Measurements from ENCODE around the gene TRIM65. TPM values are rescaled to one million over a fixed set of nuclear protein-coding genes. Genes with fewer than 3 reads are reported as not detected.

The TRIM65 gene
- total and polyA plus RNA-seq, 10 of the 15 experiments (the other 5 are each of a cell fraction or from before 2014, with no cell fraction given) = 1.4 to 26.0 (median 10.8) TPM

DNA sequence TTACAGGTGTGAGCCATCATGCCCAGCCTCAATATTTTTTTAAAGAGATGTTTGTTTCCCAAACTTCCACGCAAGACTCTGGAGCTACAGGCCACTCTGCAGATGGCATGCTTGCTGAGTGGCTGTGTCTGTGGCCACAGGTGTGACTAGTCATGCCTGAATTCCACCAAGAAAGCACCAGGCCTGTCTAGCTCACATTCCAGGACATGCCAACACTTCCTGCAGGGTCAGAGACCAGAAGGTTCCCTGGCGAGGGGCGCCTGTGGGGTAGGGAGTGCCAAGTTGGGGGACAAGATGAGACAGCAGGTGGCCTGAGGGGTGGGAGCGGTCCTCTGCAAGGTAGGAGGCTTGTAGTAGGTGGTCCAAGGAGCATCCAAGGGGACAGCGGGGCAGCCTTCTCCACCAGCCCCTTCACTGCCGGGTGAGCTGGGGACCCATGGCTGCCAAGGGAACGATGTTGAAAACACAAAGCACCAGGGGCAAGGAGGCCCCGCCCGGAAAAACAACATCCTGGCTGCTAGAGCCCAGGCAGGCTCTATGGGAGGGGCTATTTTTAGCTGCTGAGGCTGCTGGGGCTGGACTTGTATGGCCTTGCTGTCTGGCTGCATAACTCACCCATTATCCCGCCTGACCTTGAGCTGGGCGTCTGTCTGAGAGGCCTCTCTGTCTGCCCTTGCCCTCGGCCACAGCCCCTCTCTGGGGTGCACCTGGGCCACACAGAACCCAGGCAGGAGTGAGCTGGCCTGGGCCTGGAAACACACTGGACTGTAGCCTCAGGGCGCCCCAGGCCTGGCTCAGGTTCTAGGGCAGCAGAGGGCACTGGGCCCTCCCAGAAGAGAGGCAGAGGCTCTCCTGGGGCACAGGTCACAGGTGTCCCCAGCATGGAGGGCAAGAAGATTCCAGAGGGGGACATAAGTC is 24.1 kb downstream of the TRIM65 start:
- ATAC-seq = no peak
- SMC1A ChIA-PET (ENCODE audit: uncharacterized antibody, unreplicated experiment) = interaction anchor here (1.1 to 1.8 kb wide), 2 partner anchors 12 to 14 kb away, joined by 4 to 5 read pairs; no protein-coding TSS in a partner anchor
- H3K36me3 ChIP-seq (ENCODE audit: control insufficient read depth in 2 of 2, insufficient read depth in 2 of 2, low read length in 1 of 2) = no peaks in the 10 kb centered on the region
- H3K4me3 ChIP-seq = no peak overlapping the region
- H3K27ac ChIP-seq (ENCODE audit: control insufficient read depth, insufficient read depth) = no peak overlapping the region
- FAIRE-seq = no peak
- H3K27me3 ChIP-seq (replicated peaks in 1 of 2; ENCODE audit: control insufficient read depth in 2 of 2, insufficient read depth in 2 of 2, low read length in 1 of 2) = no peaks in the 10 kb centered on the region
- POLR2A ChIA-PET = no interaction called here
- TF ChIP-seq EP300 (IDR thresholded peaks at IDR 0.05; ENCODE audit: borderline replicate concordance in 1 of 2, control insufficient read depth in 1 of 2, low read depth in 2 of 2, low read length in 2 of 2) (no peak), RELA (IDR thresholded peaks at IDR 0.05; ENCODE audit: borderline replicate concordance, partially characterized antibody) (no peak), MTA3 (IDR thresholded peaks at IDR 0.05; ENCODE audit: borderline replicate concordance, low read length) (no peak), BMI1 (IDR thresholded peaks at IDR 0.05; ENCODE audit: borderline replicate concordance) (no peak), NR2C2 (IDR thresholded peaks at IDR 0.05; ENCODE audit: borderline replicate concordance, control insufficient read depth, insufficient read length, low read depth) (no peak), REST (IDR thresholded peaks at IDR 0.05; ENCODE audit: low read depth, low read length) (no peak), HDAC2 (IDR thresholded peaks at IDR 0.05) (no peak), PAX8 (IDR thresholded peaks at IDR 0.05) (no peak), ESRRA (IDR thresholded peaks at IDR 0.05; ENCODE audit: low read length) (no peak)
- TF ChIP-seq, protein P1, sequence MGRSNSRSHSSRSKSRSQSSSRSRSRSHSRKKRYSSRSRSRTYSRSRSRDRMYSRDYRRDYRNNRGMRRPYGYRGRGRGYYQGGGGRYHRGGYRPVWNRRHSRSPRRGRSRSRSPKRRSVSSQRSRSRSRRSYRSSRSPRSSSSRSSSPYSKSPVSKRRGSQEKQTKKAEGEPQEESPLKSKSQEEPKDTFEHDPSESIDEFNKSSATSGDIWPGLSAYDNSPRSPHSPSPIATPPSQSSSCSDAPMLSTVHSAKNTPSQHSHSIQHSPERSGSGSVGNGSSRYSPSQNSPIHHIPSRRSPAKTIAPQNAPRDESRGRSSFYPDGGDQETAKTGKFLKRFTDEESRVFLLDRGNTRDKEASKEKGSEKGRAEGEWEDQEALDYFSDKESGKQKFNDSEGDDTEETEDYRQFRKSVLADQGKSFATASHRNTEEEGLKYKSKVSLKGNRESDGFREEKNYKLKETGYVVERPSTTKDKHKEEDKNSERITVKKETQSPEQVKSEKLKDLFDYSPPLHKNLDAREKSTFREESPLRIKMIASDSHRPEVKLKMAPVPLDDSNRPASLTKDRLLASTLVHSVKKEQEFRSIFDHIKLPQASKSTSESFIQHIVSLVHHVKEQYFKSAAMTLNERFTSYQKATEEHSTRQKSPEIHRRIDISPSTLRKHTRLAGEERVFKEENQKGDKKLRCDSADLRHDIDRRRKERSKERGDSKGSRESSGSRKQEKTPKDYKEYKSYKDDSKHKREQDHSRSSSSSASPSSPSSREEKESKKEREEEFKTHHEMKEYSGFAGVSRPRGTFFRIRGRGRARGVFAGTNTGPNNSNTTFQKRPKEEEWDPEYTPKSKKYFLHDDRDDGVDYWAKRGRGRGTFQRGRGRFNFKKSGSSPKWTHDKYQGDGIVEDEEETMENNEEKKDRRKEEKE (IDR thresholded peaks at IDR 0.05) = no peak
- TF ChIP-seq, protein P2, sequence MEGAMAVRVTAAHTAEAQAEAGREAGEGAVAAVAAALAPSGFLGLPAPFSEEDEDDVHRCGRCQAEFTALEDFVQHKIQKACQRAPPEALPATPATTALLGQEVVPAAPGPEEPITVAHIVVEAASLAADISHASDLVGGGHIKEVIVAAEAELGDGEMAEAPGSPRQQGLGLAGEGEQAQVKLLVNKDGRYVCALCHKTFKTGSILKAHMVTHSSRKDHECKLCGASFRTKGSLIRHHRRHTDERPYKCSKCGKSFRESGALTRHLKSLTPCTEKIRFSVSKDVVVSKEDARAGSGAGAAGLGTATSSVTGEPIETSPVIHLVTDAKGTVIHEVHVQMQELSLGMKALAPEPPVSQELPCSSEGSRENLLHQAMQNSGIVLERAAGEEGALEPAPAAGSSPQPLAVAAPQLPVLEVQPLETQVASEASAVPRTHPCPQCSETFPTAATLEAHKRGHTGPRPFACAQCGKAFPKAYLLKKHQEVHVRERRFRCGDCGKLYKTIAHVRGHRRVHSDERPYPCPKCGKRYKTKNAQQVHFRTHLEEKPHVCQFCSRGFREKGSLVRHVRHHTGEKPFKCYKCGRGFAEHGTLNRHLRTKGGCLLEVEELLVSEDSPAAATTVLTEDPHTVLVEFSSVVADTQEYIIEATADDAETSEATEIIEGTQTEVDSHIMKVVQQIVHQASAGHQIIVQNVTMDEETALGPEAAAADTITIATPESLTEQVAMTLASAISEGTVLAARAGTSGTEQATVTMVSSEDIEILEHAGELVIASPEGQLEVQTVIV (IDR thresholded peaks at IDR 0.05; ENCODE audit: borderline replicate concordance, partially characterized antibody) = no peak
- no peak overlapping the region for H2AFZ ChIP-seq (ENCODE audit: control insufficient read depth, low read depth, low read length)
- intact Hi-C loops (cut with micrococcal nuclease; ENCODE audit: unreplicated experiment) = no loop called here
- H3K9me3 ChIP-seq (replicated peaks; ENCODE audit: control insufficient read depth, insufficient read depth, low read length) = no peaks in the 10 kb centered on the region
- no peaks in the 10 kb centered on the region for H4K20me1 ChIP-seq (ENCODE audit: control insufficient read depth, insufficient read depth)
- CTCF ChIA-PET = interaction anchor here (1.0 to 1.9 kb wide), 5 partner anchors 11 to 28 kb away, joined by 3 to 10 read pairs (median 4); partner anchors contain the start of genes TRIM65, UNC13D and WBP2
- H3K4me1 ChIP-seq (ENCODE audit: control insufficient read depth, insufficient read depth, low read length) = peaks cover 20% of the 10 kb centered on the region
- DNase-seq (ENCODE audit: low read depth, low spot score) = no peak
- in situ Hi-C loops (cut with MboI) = no loop called here
- no peaks in the 10 kb centered on the region for H3K79me2 ChIP-seq (ENCODE audit: control insufficient read depth, insufficient read depth, low read length)
- no peak overlapping the region for H3K4me2 ChIP-seq (ENCODE audit: control insufficient read depth, insufficient read depth)
- WGBS (ENCODE audit: insufficient coverage, insufficient replicate concordance, low lambda C conversion rate, missing lambda C conversion rate) = 44% methylated on average over 13 of the region's 13 CpGs
- BruUV-seq (replicated peaks) = no TSS peak
- no peak overlapping the region for H3K9ac ChIP-seq (ENCODE audit: control insufficient read depth, insufficient read depth, low read length)
- RAD21 ChIA-PET (ENCODE audit: unreplicated experiment) = interaction anchor here (1.2 kb wide), 1 partner anchor 1498 kb away, joined by 3 read pairs; no protein-coding TSS in a partner anchor

All from GM12878 (cell line).